ENCODE data around the gene BCAR3. TPM values are rescaled to one million over a fixed set of nuclear protein-coding genes. Genes with fewer than 3 reads are reported as not detected.

The BCAR3 gene
- total RNA-seq, 2 donors from 2014 or later: 32.7 to 48.7 TPM

GRCh38 chr1:93701629-93702028 lies 20.0 kb upstream of the BCAR3 start:
- peak; percentile 63 for DNase-seq
- no peak overlapping the region for H3K9ac ChIP-seq (ENCODE audit: extremely low read depth, low read length, poor library complexity, severe bottlenecking)

GRCh38 chr1:93700532-93701469 lies 19.2 kb upstream of the BCAR3 start:
- WGBS, 2 experiments (ENCODE audit: insufficient coverage in 1 of 2, insufficient read length in 1 of 2): 84 to 90% methylated on average over 16 to 22 of the region's 22 CpGs
- Mint-ChIP-seq H3K4me3 (no peak overlapping the region), H3K27me3 (ENCODE audit: insufficient read depth) (no peaks in the 10 kb centered on the region), H3K27ac (peak overlapping the region; percentile 42), H3K4me1 (peaks cover 28% of the 10 kb centered on the region), H3K9me3 (no peaks in the 10 kb centered on the region), H3K36me3 (ENCODE audit: low read depth) (no peaks in the 10 kb centered on the region)
- Histone ChIP-seq H3K36me3 (ENCODE audit: control insufficient read depth, insufficient read depth, low read length) (no peaks in the 10 kb centered on the region), H3K4me1 (ENCODE audit: control insufficient read depth, insufficient read depth, low read length) (peaks cover 7% of the 10 kb centered on the region), H3K9ac (ENCODE audit: extremely low read depth, low read length, poor library complexity, severe bottlenecking) (no peak overlapping the region), H3K9me3 (ENCODE audit: control insufficient read depth, low read length) (no peaks in the 10 kb centered on the region), H3K27me3 (ENCODE audit: control insufficient read depth, insufficient read depth, low read length, poor library complexity, severe bottlenecking) (no peaks in the 10 kb centered on the region), H3K4me3 (ENCODE audit: low read length) (no peak overlapping the region), H3K27ac (ENCODE audit: low read depth, low read length) (no peak overlapping the region)
- no peak for DNase-seq
- TF ChIP-seq CTCF (conservative IDR thresholded peaks at IDR 0.05): no peak

More at GRCh38 chr1:93701629-93702028, 20.0 kb upstream of the BCAR3 start:
- Mint-ChIP-seq H3K36me3 (ENCODE audit: low read depth) (no peaks in the 10 kb centered on the region), H3K4me1 (peaks cover 34% of the 10 kb centered on the region), H3K27me3 (ENCODE audit: insufficient read depth) (no peaks in the 10 kb centered on the region), H3K27ac (no peak overlapping the region), H3K9me3 (no peaks in the 10 kb centered on the region), H3K4me3 (no peak overlapping the region)
- H3K27me3 ChIP-seq (ENCODE audit: control insufficient read depth, insufficient read depth, low read length, poor library complexity, severe bottlenecking): no peaks in the 10 kb centered on the region
- no peaks in the 10 kb centered on the region for H3K9me3 ChIP-seq (ENCODE audit: control insufficient read depth, low read length)
- no peaks in the 10 kb centered on the region for H3K36me3 ChIP-seq (ENCODE audit: control insufficient read depth, insufficient read depth, low read length)
- H3K4me1 ChIP-seq (ENCODE audit: control insufficient read depth, insufficient read depth, low read length): peaks cover 10% of the 10 kb centered on the region
- no peak overlapping the region for H3K27ac ChIP-seq (ENCODE audit: low read depth, low read length)
- no peak overlapping the region for H3K4me3 ChIP-seq (ENCODE audit: low read length)
- no peak for TF ChIP-seq CTCF (conservative IDR thresholded peaks at IDR 0.05)

- Histone ChIP-seq H3K36me3 (ENCODE audit: control insufficient read depth, insufficient read depth, low read length) (no peaks in the 10 kb centered on the region), H3K27ac (ENCODE audit: low read depth, low read length) (no peak overlapping the region), H3K4me1 (ENCODE audit: control insufficient read depth, insufficient read depth, low read length) (no peaks in the 10 kb centered on the region), H3K4me3 (ENCODE audit: low read length) (no peak overlapping the region), H3K27me3 (ENCODE audit: control insufficient read depth, insufficient read depth, low read length, poor library complexity, severe bottlenecking) (no peaks in the 10 kb centered on the region), H3K9ac (ENCODE audit: extremely low read depth, low read length, poor library complexity, severe bottlenecking) (no peak overlapping the region), H3K9me3 (ENCODE audit: control insufficient read depth, low read length) (no peaks in the 10 kb centered on the region)
- 91 to 100% methylated on average over 5 of the region's 5 CpGs for WGBS, 2 experiments (ENCODE audit: insufficient coverage in 1 of 2, insufficient read length in 1 of 2)
- Mint-ChIP-seq H3K27me3 (ENCODE audit: insufficient read depth) (no peaks in the 10 kb centered on the region), H3K4me3 (no peak overlapping the region), H3K27ac (no peak overlapping the region), H3K36me3 (ENCODE audit: low read depth) (no peaks in the 10 kb centered on the region), H3K9me3 (no peaks in the 10 kb centered on the region), H3K4me1 (peaks cover 19% of the 10 kb centered on the region)
- DNase-seq: no peak
- TF ChIP-seq CTCF (conservative IDR thresholded peaks at IDR 0.05): no peak
These were observed 18.0 kb upstream of the BCAR3 start for GRCh38 chr1:93699503-93700168.
